GM18502 (cell line): ENCODE measurements around the gene EPHA2.
"Not testable (repeated sequence)": the region's sequence is repeated elsewhere in the genome, so short reads cannot be mapped to it uniquely, and the experiment has no call there.

Source experiments
- ATAC-seq: cut with Tn5 transposase; IDR thresholded peaks from one replicate; pipeline ENCODE4 v1.9.1; 2021; ENCODE audit warnings: mild to moderate bottlenecking; ENCODE audit not compliant: unreplicated experiment, poor library complexity

EPHA2 gene

GRCh38 chr1:16155537-16156410 lies at the start of gene EPHA2:
Gene EPHA2, minus strand, starts transcription at chr1:16156069. Its CDS starts 137 bp downstream, at chr1:16155932.
- ATAC-seq = no peak

- ATAC-seq = no peak
Measured at GRCh38 chr1:16205334-16205671, 49.4 kb upstream of the EPHA2 start.

DNA sequence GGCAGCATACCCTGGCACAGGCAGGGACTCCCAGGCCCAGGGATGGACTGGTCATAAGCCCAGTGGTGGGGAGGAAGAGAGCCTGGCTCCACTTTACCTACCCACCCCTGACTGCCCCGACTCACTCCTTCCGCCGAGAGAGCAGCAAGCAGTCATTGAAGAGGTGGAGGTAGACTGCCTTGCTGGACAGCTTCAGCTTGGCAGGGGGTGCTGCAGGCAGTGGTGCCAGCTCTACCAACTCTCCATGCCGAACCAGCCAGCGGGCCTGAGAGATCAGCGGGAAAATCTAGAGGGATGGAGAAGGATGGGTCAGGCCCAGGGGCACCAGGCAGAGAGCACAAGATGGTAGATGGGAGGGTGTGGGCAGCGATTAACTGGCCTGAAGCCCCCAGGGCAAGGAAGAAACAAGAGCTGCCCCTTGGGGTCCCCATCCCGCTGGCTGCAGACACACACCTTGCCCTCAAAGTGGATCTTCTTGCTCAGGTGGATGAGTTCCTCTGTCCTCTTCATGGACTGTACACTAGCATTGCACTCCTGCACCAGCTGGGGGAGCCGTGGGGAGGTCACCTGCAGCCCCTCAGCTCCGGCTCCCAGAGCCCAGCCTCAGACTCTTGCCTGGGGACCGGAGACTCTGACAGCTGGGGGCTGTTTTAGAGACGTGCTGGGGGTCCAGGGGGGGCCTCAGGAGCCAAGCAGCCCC lies 48.9 kb upstream of the EPHA2 start:
- ATAC-seq = no peak

- ATAC-seq = no peak
Measured at GRCh38 chr1:16204216-16204615, 48.3 kb upstream of the EPHA2 start.

- ATAC-seq = no peak
Measured at GRCh38 chr1:16203550-16203949, 47.7 kb upstream of the EPHA2 start.

DNA sequence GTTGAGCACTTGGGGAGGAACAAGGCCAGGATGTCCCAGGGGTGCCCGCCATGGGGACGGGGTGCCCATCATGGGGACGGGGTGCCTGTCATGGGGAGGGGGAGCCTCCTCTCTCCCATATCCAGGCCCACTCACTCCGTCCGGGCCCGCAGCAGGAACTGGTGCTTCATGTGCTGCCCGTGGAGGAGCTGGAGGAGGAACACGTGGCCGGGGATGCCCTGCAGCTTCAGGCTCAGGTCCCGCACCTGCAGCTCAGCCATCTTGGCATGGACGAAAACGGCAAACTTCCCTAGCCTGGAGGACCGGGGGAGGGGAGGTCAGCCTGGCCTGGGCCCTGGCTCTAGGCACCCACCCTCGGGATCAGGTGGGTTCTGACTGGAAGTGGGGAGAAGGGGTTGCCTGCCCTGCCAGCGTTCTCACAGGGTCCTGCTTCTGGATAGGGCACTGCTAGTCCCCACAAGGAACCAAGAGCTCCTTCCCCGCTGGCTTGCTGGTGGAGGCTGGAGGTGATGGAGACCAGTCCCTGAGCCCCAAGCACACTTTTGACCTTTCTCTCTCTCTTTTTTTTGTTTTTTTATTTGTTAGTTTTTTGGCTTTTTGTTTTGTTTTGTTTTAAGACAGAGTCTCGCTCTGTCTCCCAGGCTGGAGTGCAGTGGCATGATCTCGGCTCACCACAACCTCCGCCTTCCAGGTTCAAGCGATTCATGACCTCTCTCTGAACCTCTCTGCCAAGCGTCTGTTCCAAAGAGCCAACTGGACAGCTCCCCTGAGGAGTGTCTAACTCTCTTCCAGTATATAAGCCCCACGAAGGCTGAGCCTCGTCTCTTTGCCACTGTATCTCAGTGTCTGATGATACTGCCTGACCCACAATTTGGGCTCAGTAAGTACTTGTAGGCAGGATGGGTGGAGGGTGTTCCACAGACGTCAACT lies 46.7 kb upstream of the EPHA2 start:
- ATAC-seq = no peak

- ATAC-seq = no peak
Measured at GRCh38 chr1:16199700-16200099, 43.8 kb upstream of the EPHA2 start.

DNA sequence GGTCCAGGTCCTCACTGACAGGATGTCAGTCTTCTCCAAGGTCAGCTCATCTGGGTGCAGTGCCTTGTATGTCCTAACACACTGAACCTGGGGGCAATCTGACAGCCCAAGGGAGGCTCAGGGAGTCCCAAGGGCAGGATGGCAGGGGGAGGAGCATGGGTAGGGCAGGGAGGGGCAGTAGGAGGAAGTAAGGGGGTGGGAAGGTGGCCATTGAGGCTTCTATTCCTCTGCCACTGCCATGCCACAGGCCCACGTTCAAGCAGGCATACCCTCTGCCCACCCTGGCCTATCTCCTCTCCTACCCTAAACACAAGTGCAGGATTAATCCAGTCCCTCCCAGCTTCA lies 43.3 kb upstream of the EPHA2 start:
- no peak for ATAC-seq

GRCh38 chr1:16198444-16199156 lies 42.7 kb upstream of the EPHA2 start:
- no peak for ATAC-seq

DNA sequence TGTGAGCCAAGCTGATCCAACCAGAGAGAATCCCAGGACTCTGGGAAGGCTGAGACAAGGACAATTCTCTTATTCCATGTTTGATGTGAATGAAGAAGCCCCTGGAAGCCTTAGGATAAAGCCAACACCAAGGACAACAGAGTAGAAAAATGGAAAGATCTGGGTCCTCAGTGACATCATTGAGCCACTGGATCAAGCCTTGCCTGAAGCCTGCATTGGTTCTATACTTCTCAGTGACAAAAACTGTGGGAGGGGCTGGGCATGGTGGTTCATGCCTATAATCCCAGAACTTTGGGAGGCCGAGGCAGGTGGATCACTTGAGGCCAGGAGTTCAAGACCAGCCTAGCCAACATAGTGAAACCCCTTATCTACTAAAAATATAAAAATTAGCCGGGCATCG lies 41.0 kb upstream of the EPHA2 start:
- no peak for ATAC-seq

DNA sequence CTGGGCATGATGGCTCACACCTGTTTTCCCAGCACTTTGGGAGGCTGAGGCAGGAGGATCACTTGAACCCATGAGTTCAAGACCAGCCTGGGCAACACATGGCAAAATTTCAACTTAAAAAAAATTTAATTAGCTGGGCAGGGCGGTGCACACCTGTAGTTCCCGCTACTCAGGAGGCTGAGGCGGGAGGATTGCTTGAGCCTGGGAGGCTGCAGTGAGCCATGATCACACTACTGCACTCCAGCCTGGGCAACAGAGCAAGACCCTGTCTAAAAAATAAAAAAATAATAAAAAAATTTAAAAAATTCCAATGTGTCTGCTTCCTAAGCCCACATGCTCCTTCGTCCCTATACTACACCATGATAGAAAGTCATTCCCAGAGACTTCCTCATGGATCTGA lies 40.3 kb upstream of the EPHA2 start:
- not testable (repeated sequence) for ATAC-seq

DNA sequence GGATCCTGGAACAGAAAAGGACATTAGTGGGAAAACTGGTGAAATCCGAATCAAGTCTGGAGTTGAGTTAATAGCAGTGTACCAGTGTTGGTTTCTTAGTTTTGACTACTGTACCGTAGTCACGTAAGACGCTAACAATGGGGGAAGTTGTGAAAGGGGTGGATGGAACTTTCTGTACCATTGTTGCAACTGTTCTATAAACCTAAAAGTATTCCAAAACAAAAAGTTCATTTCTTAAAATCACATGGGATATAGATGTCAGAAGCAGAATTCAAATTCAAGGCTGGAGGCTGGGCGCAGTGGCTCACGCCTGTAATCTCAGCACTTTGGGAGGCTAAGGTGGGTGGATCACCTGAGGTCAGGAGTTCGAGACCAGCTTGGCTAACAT lies 39.6 kb upstream of the EPHA2 start:
- ATAC-seq = no peak

GRCh38 chr1:16191916-16192546 lies 36.2 kb upstream of the EPHA2 start:
- no peak for ATAC-seq

GRCh38 chr1:16191309-16191708 lies 35.4 kb upstream of the EPHA2 start:
- no peak for ATAC-seq

DNA sequence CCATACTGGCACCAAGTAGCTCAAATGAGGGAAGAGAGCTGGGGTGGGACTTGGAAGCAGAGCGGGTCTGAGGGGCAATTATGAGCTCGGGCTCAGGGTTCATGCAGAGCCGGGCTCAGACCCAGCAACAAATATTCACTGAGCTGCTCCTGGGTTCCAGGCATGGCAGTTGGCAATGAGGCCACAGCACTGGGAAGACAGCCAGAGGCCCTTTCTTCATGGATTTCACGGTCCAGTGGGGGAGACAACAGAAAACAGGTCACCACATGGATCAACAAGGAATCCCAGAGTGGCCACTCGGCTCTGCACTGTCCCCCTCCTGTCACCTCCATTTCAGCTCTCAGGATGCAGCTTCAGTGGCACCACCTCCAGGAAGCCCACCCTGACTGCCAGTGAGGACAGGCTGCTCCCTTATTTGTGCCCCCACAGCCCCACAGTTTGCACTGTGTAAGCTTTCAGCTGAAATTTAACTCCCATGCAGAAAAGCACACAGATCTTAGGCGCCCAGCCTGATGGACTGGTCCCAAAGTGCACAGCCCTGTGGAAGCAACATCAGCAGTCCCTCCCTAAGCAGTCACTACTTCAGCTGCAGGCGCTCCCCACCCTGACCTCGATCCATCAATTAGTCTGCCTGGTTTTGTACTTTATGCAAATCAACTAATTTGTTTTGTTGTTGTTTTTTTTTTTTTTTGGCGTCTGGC lies 34.2 kb upstream of the EPHA2 start:
- no peak for ATAC-seq

DNA sequence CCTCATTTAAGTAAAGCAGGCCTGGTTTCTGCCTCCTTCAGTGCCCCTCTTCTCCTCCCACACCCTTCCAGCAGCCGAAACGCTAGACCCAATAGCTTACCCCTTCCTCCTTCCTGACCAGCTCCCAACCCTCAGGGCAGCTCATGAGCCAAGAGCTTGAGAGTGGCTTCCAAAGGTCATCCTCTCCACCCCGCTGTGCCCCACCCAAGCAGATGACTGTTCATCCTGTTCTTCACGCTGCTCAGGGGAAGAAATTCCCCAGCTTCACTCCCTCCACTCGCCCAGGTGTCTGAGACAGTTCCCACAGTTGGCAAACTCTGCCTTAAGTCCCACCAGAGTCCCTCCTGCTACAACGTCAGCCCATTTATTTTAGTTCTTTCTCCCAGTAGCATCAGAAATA lies 33.1 kb upstream of the EPHA2 start:
- ATAC-seq = no peak

DNA sequence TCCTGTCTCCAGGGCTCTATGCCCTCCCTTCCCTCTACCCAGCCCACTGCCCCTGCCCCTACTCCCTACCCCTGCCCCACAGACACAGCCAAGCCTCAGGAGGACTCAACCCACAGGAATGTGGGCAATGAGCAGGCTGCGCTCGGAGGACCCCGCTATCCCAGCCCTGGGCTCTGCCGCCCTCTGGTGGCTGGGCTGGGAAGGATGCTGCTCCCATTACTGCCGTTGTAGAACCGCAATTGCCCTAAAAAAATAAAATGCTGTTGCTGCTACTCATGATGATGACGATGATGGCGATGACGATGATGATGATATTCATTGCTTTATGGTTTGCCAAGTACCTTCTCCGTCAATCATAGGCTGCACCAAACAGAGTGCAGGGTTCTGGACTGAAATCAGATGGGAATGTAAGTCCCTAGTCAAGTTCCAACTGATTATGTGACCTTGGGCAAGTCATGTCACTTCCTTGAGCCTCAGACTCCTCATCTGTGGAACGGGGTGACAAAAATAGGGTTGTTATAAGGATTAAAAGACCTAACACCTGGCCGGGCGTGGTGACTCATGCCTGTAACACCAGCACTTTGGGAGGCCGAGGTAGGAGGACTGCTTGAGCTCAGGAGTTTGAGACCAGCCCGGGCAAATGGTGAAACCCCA lies 32.0 kb upstream of the EPHA2 start:
- ATAC-seq = no peak

DNA sequence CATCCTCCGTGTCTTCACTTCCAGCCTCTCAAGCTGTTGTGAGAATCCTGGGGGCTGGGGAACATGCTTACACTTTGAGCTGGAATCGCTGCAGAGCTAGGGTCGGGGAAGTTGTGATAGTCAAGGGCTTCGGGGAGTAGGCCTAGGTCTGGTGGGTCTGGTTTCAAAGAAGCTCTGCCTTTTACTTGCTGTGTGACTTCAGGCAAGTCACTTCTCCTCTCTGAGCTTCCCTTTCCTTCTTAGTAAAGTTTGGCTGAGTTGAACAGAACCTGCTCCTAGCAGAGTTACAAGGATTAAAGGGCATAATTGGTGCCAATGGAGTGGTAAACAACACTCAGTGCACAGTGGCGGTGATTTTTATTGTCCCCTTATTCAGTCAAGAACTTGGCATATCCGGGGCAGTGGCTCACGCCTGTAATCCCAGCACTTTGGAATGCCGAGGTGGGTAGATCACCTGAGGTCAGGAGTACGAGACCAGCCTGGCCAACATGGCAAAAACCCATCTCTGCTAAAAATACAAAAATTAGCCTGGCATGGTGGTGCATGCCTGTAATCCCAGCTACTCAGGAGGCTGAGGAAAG lies 30.9 kb upstream of the EPHA2 start:
- ATAC-seq = no peak
